GM18517 (cell line): ENCODE results near the gene IMP3.
"Not testable (repeated sequence)": the region's sequence is repeated elsewhere in the genome, so short reads cannot be mapped to it uniquely, and the experiment has no call there.

ENCODE experiments used
- ATAC-seq: cut with Tn5 transposase; IDR thresholded peaks from one replicate; pipeline ENCODE4 v1.9.1; 2021; ENCODE audit warnings: mild to moderate bottlenecking, moderate library complexity; ENCODE audit not compliant: unreplicated experiment

IMP3 gene

DNA sequence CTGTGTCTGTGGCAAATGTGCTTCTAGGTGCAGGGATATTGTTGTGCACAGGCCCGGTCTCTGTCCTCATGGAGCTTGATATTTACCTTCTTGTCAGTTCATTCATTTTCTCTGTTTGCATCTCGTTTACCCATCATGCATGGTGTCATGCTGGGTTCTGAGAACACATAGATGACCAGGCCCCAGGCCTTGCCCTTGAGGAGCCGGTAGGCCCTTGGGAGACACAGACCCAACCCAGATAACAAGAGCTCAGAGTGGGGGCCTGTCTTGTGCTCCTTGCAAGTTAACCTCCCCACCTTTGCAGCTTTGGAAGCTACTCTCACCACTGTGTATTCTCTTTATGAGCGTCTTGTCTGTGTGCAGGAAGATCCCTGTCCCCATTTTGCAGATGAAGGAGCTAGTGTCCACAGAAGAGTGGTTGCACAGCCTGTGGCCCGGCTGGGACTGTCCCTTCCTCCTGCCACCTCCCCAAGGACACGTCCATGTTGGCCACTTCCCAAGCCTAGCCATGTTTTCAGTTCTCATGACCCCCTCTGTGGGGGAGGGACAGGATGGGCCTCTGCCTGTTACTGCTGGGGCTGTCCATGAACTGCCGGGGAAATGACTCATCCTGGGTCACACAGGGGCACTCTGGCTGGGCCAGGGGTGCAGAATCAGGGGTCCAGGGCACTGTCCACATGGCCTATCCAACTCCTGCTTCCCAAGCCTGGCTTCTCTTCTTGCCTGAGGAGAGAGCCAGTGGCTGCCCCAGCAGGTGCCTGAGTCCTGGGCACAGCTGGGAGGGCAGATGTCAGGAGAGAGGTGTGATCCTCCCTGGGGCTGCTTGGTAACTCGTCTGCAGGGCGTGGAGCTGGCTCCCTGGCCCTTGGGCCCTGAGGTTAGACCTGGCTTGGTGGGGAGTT is 11.1 kb upstream of the IMP3 start:
- ATAC-seq: no peak

DNA sequence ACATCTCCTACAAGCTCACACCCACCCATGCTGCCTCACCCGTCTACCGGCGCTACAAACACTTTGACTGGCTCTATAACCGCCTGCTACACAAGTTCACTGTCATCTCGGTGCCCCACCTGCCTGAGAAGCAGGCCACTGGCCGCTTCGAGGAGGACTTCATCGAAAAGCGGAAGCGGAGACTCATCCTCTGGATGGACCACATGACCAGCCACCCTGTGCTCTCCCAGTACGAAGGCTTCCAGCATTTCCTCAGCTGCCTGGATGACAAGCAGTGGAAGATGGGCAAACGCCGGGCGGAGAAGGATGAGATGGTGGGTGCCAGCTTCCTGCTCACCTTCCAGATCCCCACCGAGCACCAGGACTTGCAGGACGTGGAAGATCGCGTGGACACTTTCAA is 9.8 kb upstream of the IMP3 start:
- ATAC-seq: no peak

DNA sequence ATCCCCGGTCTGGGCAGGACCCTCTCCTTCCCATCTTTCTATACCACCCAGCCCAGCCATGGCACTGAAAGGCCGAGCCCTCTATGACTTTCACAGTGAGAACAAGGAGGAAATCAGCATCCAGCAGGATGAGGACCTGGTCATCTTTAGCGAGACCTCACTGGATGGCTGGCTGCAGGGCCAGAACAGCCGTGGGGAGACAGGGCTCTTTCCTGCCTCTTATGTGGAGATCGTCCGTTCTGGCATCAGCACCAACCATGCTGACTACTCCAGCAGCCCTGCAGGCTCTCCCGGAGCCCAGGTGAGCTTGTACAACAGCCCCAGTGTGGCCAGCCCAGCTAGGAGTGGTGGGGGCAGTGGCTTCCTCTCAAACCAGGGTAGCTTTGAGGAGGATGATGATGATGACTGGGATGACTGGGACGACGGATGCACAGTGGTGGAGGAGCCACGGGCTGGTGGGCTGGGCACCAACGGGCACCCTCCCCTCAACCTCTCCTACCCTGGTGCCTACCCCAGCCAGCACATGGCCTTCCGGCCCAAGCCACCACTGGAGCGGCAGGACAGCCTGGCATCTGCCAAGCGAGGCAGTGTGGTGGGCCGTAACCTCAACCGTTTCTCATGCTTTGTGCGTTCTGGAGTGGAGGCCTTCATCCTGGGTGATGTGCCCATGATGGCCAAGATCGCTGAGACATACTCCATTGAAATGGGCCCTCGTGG is 9.2 kb upstream of the IMP3 start:
- no peak for ATAC-seq

DNA sequence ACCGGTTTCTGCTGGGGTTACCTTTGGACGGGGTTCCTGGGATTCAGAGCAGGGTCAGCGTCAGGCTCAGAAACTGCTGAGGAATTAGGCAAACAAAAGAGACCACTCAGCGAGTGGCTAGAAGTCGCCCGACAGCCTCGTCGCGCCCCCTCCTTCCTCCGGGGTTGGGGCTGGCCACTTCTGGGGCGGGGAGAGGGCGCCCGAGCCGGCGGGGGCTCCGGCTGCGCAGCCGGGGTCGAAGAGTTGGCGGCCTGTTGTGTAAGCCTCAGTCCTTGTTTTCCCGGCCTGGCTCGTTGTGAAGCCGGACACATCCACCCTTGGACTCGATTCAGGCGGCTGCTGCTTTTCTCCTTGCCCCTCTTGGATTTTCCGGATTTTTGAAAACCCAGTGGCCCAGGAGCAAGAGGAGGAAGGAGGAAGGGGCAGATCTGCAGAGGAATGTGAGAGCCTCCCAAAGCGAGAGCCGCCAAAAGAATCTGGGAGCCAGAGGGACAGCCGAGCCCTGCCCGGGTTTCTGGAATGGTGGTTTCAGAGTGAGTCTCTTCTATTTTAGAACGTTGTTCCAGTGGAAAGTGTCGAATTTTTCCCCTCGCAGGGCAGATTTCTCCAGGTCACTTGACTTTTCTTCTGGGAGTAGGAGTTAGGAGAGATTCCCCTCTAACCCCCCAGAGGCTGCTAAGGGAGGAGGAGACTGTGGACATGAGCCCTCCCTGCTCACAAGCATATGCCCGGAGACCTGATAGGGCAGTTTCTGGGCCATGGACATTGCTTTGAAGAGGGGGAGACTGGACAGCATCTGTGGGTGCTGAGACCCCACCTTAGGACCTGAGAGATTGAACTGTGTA is 8.4 kb upstream of the IMP3 start:
- no peak for ATAC-seq

DNA sequence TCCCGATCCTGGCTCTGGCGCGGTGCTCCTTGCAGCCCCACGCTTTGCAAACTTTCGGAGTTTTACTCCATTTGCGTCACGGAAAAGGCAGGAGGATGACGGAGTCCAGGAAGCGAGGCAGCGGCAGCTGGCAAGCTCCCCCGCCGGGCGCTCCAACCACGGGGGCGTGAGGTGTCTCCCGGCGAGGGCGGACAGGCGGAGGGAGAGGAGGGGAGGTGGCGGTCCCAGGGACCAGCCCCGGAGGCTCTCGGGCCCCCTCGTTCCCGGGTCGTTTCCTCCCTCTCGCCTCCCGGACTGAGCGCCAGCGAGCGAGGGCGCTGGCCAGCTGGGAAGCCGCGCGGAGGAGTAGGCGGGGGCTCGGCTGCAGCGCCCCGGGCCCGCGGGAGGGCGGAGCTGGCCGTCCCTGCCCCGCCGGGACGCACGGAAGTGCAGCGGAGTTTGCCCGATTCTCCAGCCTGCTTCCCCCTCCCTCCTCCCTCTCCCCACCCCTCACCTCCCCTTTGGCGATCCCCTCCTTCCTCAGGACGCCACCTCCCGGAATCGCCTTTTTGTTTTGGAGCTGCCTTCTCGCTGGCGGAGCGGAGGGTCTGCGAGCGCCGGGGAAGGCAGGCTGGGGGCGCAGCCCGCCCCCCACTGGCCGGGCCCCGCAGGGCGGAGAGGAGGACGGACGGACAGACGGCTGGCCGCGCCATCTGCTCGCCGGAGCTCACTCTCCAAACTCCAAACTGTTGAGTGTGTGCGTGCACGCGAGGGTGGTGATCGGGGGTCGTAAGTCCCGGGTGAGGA is 7.5 kb upstream of the IMP3 start, which contains the start of gene SNX33:
Gene SNX33, plus strand, starts transcription at position 543 of the 786 bp plus-strand sequence. CDS start 1,191 bp downstream, outside the sequence.
- ATAC-seq: no peak

DNA sequence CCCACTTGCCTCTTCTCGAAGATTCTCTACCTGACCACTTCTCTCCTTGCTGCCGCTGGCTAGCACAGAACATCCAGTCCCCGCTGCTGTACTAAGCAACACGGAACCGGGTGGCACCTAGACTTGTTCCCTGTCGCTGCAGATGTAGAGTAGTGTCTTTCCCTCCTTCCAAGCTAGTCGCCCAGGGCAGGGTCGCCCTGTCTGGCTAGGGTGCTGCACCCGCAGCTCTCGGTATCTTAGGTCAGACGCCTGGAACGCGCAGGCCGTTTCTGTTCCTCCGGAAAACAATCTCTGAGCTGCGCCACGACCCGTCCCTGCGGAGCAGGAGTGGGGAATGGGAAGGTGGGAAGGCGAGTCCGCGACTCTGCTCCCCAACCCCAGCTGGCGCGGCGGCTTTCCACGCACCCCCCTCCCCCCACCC is 6.9 kb upstream of the IMP3 start:
- ATAC-seq: no peak

DNA sequence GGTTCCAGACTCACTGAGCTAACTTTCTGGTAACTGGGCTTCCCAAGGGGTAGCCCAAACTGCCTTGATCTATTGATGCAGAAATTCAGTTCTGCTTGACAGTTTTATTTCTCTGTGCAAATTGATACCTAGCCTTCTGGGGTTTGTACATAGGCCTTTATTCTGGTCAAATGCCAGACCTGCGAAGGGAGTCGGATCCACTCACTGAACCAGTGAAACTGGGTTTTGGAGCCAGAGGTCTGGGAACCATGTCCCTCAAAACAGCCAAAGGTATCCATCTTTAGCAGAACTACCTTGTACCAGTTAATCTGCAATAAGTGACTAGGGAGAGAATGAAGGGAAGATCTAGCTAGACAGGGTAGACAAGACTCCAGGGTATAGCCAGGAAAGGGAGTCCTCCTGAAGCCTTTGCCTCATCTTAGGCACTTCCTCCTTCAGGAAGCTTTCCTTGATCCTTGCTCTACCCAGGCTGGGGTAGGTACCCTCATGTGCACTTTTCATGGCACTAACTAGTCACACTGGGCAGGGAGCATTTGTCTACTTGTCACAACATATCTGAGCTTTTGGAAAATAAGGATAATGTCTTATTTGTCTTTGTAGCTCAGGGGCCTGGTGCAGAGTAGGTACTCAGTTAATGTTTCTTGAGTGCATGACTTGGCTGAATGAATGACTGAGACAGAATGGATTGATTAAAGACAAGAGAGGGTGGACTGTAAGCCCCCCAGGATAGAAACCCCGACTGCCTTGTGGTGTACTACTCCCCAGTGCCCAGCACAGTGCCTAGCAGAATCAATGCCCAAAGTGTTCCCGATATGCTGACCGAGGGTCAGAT is 6.3 kb upstream of the IMP3 start:
- ATAC-seq: no peak

DNA sequence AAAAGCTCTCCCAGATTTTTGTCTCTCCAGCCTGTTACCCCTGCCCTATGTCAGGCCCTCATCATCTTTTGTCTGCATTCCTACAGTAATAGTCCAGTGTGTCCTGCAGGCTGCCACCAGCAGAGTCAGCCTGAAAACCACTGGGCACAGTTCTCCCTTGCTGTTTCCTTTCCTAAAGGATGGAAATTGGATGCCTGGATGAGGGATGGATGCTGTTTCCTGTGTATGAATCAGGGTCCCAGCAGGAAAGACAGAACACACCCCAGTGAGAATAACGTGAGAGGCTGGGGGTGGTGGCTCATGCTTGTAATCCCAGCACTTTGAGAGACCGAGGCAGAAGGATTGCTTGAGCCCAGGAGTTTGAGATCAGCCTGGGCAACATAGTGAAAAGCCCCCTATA is 4.4 kb upstream of the IMP3 start:
- ATAC-seq: no peak

DNA sequence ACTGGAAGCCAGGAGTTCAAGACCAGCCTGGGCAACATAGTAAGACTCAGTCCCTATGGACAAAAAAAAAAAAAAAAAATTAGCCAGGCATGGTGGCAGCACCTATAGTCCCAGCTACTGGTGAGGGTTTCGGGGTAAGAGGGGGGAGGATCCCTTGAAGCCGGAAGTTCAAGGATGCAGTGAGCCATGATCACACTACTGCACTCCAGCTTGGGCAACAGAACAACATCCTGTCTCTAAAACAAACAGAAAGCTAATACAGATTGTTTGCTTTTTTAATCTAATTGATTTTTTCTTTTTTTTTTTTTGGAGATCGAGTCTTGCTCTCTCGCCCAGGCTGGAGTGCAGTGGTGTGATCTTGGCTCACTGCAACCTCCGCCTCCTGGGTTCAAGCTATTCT is 1.6 kb upstream of the IMP3 start:
- no peak for ATAC-seq

DNA sequence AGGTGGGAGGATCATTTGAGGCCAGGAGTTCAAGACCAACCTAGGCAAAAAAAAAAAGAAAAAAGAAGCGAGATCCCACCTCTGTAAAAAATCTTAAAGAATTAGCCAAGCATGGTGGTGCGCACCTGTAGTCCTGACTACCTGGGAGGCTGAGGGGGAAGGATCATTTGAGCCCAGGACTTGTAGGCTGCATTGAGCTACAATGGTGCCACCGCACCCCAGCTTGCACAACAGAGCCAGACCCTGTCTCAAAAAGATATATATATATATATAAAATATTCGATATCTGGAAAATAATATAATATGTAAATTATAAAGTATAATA is 1.1 kb upstream of the IMP3 start:
- ATAC-seq: no peak

DNA sequence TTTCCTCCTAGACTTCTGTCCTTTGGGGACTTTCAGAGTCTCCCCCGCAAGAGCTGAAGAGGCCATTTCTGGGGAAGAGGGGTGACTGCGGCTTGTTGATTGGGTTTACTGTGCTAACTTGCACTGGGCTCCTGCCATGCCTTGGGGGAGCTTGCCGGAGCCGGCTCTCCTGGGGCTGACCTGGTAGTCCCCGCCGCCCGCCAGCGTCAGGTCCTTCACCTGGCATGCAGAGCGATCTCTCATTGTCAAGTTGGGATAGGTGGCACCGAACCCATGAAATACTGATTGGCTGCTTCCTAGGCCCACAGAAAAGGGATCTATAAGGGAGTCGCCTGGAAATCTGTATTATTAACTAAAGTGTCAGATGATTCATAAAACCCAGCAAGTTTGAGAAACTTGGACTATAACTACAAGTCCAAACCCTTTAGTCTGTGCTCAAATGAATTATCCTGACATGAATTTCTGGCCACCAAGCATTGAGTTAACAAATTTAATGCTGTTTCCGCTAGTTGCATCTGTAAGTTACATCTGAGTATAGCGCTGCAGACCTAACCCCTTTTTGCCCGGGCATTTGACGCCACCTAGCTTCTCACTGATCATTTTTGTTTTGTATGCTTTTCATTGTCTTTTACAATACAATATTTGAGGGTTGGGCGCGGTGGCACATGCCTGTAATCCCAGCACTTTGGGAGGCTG is 607 bp upstream of the IMP3 start:
- ATAC-seq: peak; percentile 23

DNA sequence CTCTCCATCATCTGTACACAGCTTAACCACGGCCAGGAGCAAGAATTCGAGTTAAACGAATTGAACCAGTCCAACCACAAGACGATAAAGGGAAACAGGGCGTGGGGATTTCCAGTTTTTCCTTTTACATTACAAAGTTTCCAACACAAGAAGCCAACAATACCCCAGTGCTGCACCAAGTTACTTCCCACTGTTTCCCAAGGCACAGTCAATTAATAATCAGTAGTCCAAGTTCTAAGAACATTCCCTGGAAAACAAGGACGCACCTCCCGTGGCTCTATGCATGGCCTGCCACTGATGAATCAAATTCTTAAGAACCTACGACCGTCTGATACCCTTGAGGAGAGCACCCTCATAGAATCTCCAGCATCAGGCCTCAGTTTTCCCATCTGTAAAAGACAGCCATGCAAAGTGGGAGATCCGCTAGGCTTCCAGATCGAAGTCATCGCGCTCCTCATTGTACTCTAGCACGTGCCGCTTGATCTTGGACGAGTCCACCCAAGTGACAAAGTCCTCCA is 774 bp downstream of the IMP3 start:
- ATAC-seq: no peak

DNA sequence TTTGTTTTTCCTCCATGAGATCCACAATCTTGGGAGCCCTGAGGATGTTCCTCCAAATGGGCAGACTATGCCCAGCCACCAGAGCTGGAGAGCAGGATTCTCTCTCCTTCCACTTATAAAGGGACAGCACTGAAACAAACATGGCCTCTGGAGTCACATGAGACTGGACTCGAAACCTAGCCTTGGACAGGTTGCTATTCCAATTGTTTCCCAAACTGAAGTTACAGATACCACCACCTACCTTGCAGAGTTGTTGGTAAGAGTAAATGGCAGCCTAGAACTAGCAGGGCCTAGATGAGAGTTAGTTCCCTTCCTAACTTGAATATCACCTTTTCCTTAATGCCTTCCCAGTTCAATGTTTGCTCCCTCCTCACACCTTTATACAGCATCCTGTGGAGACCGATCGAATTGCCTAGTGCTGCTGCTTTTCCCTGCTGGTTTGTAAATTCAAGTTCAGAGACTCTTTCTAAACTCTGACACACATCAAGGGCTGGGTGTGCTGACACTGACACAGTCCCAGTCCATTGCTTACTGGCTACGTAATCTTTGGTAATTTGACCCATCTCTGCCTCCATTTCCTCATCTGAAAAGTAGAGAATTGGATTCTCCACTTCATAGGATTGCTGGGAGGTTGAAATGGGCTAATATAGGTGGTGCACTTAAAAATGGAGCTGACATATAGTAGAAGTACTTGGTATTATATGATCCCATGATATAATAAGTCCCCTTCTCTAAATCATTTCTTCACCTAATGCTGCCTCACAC is 2.6 kb downstream of the IMP3 start:
- ATAC-seq: no peak

DNA sequence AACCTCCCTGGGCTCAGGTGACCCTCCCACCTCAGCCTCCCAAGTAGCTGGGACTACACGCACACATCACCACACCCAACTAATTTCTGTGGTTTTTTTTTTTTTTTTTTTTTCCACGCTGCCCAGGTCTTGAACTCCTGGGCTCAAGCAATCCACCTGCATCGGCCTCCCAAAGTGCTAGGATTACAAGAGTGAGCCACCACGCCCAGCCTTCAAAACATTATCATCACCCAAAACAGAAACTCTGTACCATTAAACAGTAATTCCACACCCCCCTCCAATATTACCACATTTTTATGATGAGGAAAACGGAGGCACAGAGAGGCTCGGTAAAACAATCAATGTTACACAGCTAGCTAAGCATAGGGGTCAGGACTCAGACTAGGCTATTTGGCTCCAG is 4.0 kb downstream of the IMP3 start:
- ATAC-seq: no peak

DNA sequence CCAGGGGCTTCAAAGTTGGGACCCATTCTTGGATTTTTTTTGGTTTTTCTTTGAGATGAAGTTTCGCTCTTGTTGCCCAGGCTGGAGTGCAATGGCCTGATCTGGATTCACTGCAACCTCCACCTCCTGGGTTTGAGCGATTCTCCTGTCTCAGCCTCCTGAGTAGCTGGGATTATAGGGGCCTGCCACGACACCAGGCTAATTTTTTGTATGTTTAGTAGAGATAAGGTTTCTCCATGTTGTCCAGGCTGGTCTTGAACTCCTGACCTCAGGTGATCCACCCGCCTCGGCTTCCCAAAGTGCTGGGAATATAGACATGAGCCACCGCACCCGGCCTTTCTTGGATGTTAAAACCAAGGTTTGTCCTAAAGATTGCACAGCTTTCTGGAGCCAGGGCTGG is 6.1 kb downstream of the IMP3 start:
- not testable (repeated sequence) for ATAC-seq

DNA sequence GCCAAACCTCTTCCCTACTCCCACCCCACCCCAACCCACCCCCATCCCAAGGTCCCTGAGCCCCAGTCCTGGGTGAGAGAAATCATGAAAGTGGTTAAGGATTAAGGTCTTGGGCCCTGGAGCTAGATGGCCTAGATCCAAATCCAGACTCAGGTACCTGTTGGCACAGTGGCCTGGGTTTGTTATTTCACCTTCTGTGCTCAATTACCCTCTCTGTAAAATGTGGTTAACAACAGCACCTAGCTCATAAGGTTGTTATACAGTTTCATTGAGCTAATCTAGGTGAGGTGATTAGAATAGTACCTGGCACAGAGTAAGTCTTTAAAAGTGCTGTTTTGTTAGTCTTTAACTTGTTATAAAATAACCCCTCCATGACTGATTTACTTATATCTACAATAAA is 8.1 kb downstream of the IMP3 start:
- ATAC-seq: no peak

DNA sequence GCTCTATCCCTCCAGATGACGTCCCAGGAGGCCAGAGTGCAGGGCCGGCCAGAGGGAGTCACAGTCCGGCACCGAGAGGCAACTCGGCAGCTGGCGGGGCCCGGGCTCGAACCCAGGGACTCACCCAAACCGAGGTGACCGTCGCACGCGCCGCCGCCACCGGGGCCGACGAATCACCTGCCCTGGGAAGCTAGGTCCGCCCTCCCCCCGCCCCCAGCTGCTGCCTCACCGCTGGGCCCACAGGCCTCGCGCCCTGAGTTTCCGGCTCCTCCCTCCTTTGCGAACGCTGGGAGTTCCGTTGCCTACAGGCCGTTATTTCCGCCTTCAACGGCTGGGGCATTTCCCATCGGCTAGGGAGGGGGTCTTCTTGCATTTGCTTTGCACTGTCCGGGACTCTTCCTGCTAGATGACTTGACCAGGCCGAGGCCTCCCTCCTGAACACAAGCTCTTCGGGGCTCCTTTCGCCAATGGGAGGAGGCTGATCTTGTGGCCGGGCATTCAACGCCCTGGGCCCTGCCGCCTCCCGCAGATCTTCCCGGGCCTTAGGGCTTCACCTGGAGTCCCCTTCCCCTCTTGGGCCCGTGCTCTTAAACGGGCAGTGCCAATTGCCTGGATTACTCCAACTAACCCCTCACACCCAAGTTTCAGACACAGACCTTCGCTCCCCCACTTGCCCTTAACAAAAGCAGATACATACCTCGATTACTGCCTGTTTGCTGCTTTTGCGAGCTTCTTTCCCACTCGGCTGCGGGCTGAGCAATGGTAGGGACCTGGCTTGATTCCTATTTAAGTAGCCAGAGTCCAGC is 14.3 kb downstream of the IMP3 start, which contains the start of gene SNUPN:
Gene SNUPN, minus strand, starts transcription at position 184 of the 806 bp plus-strand sequence. CDS start 4,674 bp downstream, outside the sequence.
- peak; percentile 73 for ATAC-seq
